ENCODE results near the gene ICAM5. TPM values are rescaled to one million over a fixed set of nuclear protein-coding genes. Genes with fewer than 3 reads are reported as not detected.

ICAM5 gene
- total RNA-seq, 1 donor from 2014 or later: 5.7 TPM

- Mint-ChIP-seq H3K9me3 (no peaks in the 10 kb centered on the region), H3K4me1 (peaks cover 15% of the 10 kb centered on the region), H3K27ac (no peak overlapping the region), H3K4me3 (no peak overlapping the region), H3K36me3 (no peaks in the 10 kb centered on the region), H3K27me3 (ENCODE audit: low read depth) (peaks cover 50% of the 10 kb centered on the region)
- TF ChIP-seq CTCF (IDR thresholded peaks at IDR 0.05; ENCODE audit: unreplicated experiment): no peak
- no peak for DNase-seq (ENCODE audit: low spot score in 2 of 2, unreplicated experiment in 2 of 2)
These were observed 6.3 kb upstream of the ICAM5 start for GRCh38 chr19:10283301-10284064.

GRCh38 chr19:10284065-10284959 lies 5.4 kb upstream of the ICAM5 start:
- no peak for DNase-seq (ENCODE audit: low spot score in 2 of 2, unreplicated experiment in 2 of 2)

GRCh38 chr19:10284960-10285278 lies 4.8 kb upstream of the ICAM5 start:
- no peak for DNase-seq (ENCODE audit: low spot score in 2 of 2, unreplicated experiment in 2 of 2)
- peaks cover 61% of the 10 kb centered on the region for H3K27me3 Mint-ChIP-seq (ENCODE audit: low read depth)
- peaks cover 20% of the 10 kb centered on the region for H3K4me1 Mint-ChIP-seq
- H3K27ac Mint-ChIP-seq: no peak overlapping the region
- H3K36me3 Mint-ChIP-seq: no peaks in the 10 kb centered on the region
- TF ChIP-seq CTCF (IDR thresholded peaks at IDR 0.05; ENCODE audit: unreplicated experiment): no peak
- H3K9me3 Mint-ChIP-seq: no peaks in the 10 kb centered on the region
- no peak overlapping the region for H3K4me3 Mint-ChIP-seq

More at GRCh38 chr19:10284065-10284959, 5.4 kb upstream of the ICAM5 start:
- Mint-ChIP-seq H3K27ac (no peak overlapping the region), H3K36me3 (no peaks in the 10 kb centered on the region), H3K27me3 (ENCODE audit: low read depth) (peaks cover 55% of the 10 kb centered on the region), H3K4me3 (no peak overlapping the region), H3K4me1 (peaks cover 20% of the 10 kb centered on the region), H3K9me3 (no peaks in the 10 kb centered on the region)
- TF ChIP-seq CTCF (IDR thresholded peaks at IDR 0.05; ENCODE audit: unreplicated experiment): no peak

GRCh38 chr19:10285393-10285792 lies 4.4 kb upstream of the ICAM5 start:
- Mint-ChIP-seq H3K36me3 (no peaks in the 10 kb centered on the region), H3K4me1 (peaks cover 23% of the 10 kb centered on the region), H3K4me3 (no peak overlapping the region), H3K27me3 (ENCODE audit: low read depth) (peaks cover 65% of the 10 kb centered on the region), H3K27ac (no peak overlapping the region), H3K9me3 (no peaks in the 10 kb centered on the region)
- TF ChIP-seq CTCF (IDR thresholded peaks at IDR 0.05; ENCODE audit: unreplicated experiment): no peak
- no peak for DNase-seq (ENCODE audit: low spot score in 2 of 2, unreplicated experiment in 2 of 2)

DNA sequence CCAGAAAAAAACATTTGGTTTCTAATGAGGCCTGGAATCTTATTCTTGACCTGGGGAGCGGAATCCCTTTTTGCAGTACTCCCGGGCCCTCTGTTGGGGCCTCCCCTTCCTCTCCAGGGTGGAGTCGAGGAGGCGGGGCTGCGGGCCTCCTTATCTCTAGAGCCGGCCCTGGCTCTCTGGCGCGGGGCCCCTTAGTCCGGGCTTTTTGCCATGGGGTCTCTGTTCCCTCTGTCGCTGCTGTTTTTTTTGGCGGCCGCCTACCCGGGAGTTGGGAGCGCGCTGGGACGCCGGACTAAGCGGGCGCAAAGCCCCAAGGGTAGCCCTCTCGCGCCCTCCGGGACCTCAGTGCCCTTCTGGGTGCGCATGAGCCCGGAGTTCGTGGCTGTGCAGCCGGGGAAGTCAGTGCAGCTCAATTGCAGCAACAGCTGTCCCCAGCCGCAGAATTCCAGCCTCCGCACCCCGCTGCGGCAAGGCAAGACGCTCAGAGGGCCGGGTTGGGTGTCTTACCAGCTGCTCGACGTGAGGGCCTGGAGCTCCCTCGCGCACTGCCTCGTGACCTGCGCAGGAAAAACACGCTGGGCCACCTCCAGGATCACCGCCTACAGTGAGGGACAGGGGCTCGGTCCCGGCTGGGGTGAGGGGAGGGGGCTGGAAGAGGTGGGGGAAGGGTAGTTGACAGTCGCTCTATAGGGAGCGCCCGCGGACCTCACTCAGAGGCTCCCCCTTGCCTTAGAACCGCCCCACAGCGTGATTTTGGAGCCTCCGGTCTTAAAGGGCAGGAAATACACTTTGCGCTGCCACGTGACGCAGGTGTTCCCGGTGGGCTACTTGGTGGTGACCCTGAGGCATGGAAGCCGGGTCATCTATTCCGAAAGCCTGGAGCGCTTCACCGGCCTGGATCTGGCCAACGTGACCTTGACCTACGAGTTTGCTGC lies 2.7 kb upstream of the ICAM5 start, which contains the start of gene ICAM4:
Gene ICAM4, plus strand, starts transcription at position 153 of the 935 bp plus-strand sequence. Its CDS starts 58 bp downstream, at position 211.
- peak in 1 of 2 experiments; percentile 75 for DNase-seq (ENCODE audit: low spot score in 2 of 2, unreplicated experiment in 2 of 2)
- peak within 1 kb of the TSS; percentile 59 for H3K27ac Mint-ChIP-seq
- no peak for TF ChIP-seq CTCF (IDR thresholded peaks at IDR 0.05; ENCODE audit: unreplicated experiment)
- H3K4me1 Mint-ChIP-seq: peaks cover 38% of the 10 kb centered on the region
- peak within 1 kb of the TSS; percentile 43 for H3K4me3 Mint-ChIP-seq
- peaks cover 82% of the 10 kb centered on the region for H3K27me3 Mint-ChIP-seq (ENCODE audit: low read depth)
- H3K36me3 Mint-ChIP-seq: no peaks in the 10 kb centered on the region
- no peaks in the 10 kb centered on the region for H3K9me3 Mint-ChIP-seq

Measured in mesothelial cell of epicardium (in vitro differentiated cells).